Hematopoietic multipotent progenitor cell treated with erythropoietin and hydrocortisone succinate and interleukin-3 and kit ligand, for 4 days (in vitro differentiated cells): ENCODE measurements around the gene CHST6.
A peak's percentile ranks its signal among the peaks of the same experiment; 100 is the strongest.
"Not testable (repeated sequence)": the region's sequence is repeated elsewhere in the genome, so short reads cannot be mapped to it uniquely, and the experiment has no call there.

Source experiments
- DNase-seq: peaks from one replicate; pipeline ENCODE4 v3.0.0-alpha.2; 2015

CHST6 gene

DNA sequence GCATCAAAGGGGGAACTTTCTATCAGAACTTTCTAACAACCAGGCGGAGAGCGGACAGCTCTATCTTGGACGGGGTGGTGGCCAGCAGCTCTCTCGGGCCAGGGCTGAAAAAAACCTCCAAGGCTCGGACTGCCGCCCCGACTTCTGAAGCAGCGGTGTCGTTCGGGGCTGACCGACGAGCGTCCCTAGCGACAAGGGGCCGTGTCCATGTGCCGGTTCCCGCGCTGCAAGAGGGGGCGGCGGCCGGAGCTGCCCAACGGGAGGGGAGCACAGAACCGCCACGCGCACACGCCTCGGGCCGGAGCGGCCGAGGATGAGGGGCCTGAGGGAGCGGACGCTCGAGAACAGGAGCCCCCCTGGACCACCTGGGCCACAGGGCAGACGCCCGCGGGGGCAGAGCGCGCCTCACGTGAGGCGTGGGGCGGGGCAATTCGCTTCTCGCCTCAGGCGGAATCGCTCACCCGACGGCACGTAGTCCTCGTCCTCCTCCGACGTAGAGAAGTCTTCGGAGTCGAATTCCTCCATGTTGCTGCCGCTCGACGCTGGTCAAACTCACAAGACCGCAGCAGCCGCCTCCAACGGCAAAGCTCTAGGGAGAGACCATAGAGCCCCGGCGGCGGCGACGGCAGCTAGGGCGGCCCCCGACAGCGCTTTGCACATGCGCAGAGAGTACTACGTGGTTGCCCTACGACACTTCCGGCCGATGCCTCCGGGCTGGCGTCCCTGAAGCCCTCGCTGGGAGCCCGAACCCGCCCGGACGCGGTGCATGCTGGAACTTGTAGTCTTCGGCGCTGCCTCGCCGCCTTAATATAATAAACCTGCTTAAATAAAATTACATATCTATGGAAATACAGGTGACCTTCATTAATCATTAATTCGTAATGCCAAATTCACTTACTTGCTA, 62.2 kb downstream of the CHST6 start, which contains the start of gene CFDP1:
Gene CFDP1 (minus strand): TSS at position 676 of the 904 bp plus-strand sequence. CDS start 151 bp downstream, at position 525.
- DNase-seq: peak; percentile 98

DNA sequence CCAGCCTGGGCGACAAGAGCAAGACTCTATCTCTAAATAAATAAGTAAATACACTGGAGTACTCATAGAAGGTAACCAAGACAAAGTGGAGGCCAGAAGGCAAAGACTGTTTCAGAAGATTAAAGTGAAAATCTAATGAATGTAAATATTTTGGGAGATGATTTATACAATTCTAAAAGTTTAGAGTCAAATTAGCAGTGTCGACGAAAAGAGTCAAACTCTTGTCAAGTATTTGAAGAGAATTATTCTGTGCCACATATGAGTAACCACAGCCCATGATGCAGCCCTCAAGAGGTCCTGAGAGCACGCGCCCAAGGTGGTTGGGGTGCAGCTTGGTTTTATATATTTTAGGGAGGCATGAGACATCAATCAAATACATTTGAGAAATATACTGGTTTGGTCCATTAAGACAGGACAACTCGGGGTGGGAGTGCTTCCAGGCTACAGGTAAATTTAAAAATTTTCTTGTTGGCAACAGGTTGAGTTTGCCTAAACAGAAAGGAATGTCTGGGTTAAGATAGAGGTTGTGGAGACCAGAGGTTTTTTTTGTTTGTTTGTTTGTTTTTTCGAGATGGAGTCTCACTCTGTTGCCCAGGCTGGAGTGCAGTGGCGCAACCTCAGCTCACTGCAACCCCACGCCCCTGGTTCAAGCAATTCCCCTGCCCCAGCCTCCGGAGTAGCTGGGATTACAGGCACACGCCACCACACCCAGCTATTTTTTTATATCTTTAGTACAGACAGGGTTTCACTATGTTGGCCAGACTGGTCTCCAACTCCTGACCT, 65.4 kb downstream of the CHST6 start:
- no peak for DNase-seq

DNA sequence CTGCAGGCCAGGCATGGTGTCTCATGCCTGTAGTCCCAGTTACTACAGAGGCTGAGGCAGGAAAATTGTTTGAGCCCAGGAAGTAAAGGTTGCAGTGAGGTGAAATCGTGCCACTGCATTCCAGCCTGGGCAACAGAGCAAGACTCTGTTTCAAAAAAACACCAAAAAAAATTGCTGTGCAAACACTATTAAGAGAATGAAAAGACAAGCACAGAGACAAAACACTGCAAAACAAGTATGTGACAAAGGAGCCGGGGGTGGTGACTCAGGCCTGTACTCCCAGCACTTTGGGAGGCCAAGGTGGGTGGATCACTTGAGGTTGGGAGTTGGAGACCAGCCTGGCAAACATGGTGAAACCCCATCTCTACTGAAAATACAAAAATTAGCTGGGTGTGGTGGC, 68.7 kb downstream of the CHST6 start:
- DNase-seq: not testable (repeated sequence)

DNA sequence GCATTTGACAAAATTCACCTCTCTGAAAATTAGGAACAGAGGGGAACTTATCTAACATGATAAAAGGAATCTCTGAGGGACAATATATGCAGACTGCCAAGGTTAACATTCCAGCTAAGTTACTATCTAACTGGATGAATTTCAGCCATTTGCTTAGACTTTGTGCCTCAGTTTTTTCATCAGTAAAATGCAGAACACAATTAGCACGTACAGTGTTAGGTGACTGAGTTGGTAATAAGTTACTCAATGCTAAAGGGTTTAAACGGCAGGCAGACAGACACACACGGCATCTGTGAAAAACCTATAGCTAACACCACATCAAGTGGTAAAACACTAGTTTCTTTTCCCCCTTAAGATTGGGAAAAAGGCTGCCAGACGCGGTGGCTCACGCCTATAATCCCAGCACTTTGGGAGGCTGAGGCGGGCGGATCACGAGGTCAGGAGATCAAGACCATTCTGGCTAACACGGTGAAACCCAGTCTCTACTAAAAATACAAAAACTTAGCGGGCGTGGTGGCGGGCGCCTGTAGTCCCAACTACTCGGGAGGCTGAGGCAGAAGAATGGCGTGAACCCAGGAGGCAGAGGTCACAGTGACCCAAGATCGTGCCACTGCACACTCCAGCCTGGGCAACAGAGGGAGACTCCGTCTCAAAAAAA, 71.0 kb downstream of the CHST6 start:
- not testable (repeated sequence) for DNase-seq

DNA sequence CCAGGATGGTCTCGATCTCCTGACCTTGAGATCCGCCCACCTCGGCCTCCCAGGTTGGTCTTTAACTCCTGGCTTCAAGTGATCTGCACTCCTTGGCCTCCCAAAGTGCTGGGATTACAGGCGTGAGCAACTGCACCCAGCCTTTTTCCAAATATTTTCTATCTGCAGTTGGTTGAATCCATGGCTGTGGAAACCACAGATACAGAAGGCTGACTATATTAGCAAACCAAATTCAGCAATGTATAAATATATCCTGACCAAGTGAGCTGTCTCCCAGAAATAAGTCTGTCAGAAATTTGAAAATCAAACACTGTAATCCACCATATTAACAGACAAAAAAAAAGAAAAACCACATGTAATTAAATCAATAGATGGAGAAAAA, 71.5 kb downstream of the CHST6 start:
- DNase-seq: no peak
